HEK293 (cell line): ENCODE measurements around the gene CA5A.

Source experiments
- CTCF ChIP-seq: fragments of 450-650 bp; formaldehyde crosslinking; IDR thresholded peaks from 2 replicates; pipeline ENCODE4 v1.5.1; 2016; ENCODE audit warnings: missing biosample characterization, missing genetic modification characterization
- KLF10 ChIP-seq: fragments of 450-650 bp; IDR thresholded peaks from 2 replicates; pipeline ENCODE4 v1.5.1; 2018; ENCODE audit warnings: missing biosample characterization, mild to moderate bottlenecking, missing genetic modification characterization
- KLF9 ChIP-seq: fragments of 450-650 bp; formaldehyde crosslinking; IDR thresholded peaks from 2 replicates; pipeline ENCODE4 v1.5.1; 2016; ENCODE audit warnings: missing biosample characterization, missing genetic modification characterization, low read depth
- MYNN ChIP-seq: fragments of 450-650 bp; formaldehyde crosslinking; IDR thresholded peaks from 2 replicates; pipeline ENCODE4 v1.5.1; 2016; ENCODE audit warnings: missing biosample characterization, missing genetic modification characterization, borderline replicate concordance
- PRDM2 ChIP-seq: fragments of 450-650 bp; formaldehyde crosslinking; IDR thresholded peaks from 2 replicates; pipeline ENCODE4 v1.5.1; 2016; ENCODE audit warnings: missing biosample characterization, missing genetic modification characterization, borderline replicate concordance
- ZNF10 ChIP-seq: fragments of 450-650 bp; formaldehyde crosslinking; IDR thresholded peaks from 2 replicates; pipeline ENCODE4 v1.5.1; 2017; ENCODE audit warnings: missing biosample characterization, missing genetic modification characterization
- ZNF175 ChIP-seq: fragments of 450-650 bp; formaldehyde crosslinking; IDR thresholded peaks from 2 replicates; pipeline ENCODE4 v1.5.1; 2016; ENCODE audit warnings: missing biosample characterization, missing genetic modification characterization
- ZNF488 ChIP-seq: fragments of 450-650 bp; formaldehyde crosslinking; IDR thresholded peaks from 2 replicates; pipeline ENCODE4 v1.5.1; 2016; ENCODE audit warnings: missing biosample characterization, missing genetic modification characterization
- ZNF521 ChIP-seq: fragments of 450-650 bp; formaldehyde crosslinking; IDR thresholded peaks from 2 replicates; pipeline ENCODE4 v1.5.1; 2017; ENCODE audit warnings: missing biosample characterization, mild to moderate bottlenecking, missing genetic modification characterization
- ZNF549 ChIP-seq: fragments of 450-650 bp; IDR thresholded peaks from 2 replicates; pipeline ENCODE4 v1.5.1; 2018; ENCODE audit warnings: missing biosample characterization, missing genetic modification characterization, mild to moderate bottlenecking, inconsistent platforms, moderate library complexity
- ZNF707 ChIP-seq: fragments of 450-650 bp; formaldehyde crosslinking; IDR thresholded peaks from 2 replicates; pipeline ENCODE4 v1.5.1; 2016; ENCODE audit warnings: missing biosample characterization, missing genetic modification characterization
- TF ChIP-seq, protein P1 (sequence below): fragments of 450-650 bp; formaldehyde crosslinking; IDR thresholded peaks from 2 replicates; pipeline ENCODE4 v1.5.1; 2016; ENCODE audit warnings: missing biosample characterization, missing genetic modification characterization
- TF ChIP-seq, protein P2 (sequence below): fragments of 450-650 bp; formaldehyde crosslinking; IDR thresholded peaks from 2 replicates; pipeline ENCODE4 v1.5.1; 2016; ENCODE audit warnings: missing biosample characterization, missing genetic modification characterization
- TF ChIP-seq, protein P3 (sequence below): fragments of 450-650 bp; formaldehyde crosslinking; IDR thresholded peaks from 2 replicates; pipeline ENCODE4 v1.5.1; 2016; ENCODE audit warnings: missing biosample characterization, missing genetic modification characterization

DNA sequence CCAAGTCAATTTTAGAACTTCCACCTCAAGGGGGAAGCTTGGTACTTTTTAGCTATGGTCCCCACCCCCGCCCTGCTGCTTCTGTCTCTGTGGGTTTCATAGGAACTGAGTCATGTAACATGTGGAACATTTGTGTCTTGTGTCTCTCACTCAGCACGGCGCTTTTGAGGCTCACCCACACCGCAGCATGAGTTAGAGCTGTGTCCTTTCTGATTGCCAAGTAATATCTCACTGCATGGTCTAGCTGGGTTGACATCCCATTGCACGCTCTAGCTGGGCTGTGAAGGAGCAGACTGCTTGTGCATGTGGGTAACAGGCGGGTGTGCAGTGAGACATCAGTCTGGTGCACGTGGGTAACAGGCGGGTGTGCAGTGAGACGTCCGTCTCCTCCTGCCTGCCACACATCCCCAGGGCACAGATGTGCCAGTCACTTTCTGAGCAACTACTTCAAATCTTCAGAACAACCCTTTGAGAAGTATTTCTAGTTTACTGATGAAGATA, 40.6 kb downstream of the CA5A start:
- TF ChIP-seq, protein P1, sequence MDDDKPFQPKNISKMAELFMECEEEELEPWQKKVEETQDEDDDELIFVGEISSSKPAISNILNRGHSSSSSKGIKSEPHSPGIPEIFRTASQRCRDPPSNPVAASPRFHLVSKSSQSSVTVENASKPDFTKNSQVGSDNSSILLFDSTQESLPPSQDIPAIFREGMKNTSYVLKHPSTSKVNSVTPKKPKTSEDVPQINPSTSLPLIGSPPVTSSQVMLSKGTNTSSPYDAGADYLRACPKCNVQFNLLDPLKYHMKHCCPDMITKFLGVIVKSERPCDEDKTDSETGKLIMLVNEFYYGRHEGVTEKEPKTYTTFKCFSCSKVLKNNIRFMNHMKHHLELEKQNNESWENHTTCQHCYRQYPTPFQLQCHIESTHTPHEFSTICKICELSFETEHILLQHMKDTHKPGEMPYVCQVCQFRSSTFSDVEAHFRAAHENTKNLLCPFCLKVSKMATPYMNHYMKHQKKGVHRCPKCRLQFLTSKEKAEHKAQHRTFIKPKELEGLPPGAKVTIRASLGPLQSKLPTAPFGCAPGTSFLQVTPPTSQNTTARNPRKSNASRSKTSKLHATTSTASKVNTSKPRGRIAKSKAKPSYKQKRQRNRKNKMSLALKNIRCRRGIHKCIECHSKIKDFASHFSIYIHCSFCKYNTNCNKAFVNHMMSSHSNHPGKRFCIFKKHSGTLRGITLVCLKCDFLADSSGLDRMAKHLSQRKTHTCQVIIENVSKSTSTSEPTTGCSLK (tag by site-specific recombination) = no peak
- TF ChIP-seq CTCF (tag by site-specific recombination) (no peak), ZNF10 (tag by site-specific recombination) (no peak), MYNN (no peak), ZNF488 (tag by site-specific recombination) (no peak), ZNF549 (no peak), KLF10 (tag by site-specific recombination) (no peak), ZNF175 (tag by site-specific recombination) (no peak), ZNF707 (tag by site-specific recombination) (no peak), ZNF521 (no peak), KLF9 (no peak), PRDM2 (tag by site-specific recombination) (no peak)
- TF ChIP-seq, protein P2, sequence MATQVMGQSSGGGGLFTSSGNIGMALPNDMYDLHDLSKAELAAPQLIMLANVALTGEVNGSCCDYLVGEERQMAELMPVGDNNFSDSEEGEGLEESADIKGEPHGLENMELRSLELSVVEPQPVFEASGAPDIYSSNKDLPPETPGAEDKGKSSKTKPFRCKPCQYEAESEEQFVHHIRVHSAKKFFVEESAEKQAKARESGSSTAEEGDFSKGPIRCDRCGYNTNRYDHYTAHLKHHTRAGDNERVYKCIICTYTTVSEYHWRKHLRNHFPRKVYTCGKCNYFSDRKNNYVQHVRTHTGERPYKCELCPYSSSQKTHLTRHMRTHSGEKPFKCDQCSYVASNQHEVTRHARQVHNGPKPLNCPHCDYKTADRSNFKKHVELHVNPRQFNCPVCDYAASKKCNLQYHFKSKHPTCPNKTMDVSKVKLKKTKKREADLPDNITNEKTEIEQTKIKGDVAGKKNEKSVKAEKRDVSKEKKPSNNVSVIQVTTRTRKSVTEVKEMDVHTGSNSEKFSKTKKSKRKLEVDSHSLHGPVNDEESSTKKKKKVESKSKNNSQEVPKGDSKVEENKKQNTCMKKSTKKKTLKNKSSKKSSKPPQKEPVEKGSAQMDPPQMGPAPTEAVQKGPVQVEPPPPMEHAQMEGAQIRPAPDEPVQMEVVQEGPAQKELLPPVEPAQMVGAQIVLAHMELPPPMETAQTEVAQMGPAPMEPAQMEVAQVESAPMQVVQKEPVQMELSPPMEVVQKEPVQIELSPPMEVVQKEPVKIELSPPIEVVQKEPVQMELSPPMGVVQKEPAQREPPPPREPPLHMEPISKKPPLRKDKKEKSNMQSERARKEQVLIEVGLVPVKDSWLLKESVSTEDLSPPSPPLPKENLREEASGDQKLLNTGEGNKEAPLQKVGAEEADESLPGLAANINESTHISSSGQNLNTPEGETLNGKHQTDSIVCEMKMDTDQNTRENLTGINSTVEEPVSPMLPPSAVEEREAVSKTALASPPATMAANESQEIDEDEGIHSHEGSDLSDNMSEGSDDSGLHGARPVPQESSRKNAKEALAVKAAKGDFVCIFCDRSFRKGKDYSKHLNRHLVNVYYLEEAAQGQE (tag by site-specific recombination) = no peak
- TF ChIP-seq, protein P3, sequence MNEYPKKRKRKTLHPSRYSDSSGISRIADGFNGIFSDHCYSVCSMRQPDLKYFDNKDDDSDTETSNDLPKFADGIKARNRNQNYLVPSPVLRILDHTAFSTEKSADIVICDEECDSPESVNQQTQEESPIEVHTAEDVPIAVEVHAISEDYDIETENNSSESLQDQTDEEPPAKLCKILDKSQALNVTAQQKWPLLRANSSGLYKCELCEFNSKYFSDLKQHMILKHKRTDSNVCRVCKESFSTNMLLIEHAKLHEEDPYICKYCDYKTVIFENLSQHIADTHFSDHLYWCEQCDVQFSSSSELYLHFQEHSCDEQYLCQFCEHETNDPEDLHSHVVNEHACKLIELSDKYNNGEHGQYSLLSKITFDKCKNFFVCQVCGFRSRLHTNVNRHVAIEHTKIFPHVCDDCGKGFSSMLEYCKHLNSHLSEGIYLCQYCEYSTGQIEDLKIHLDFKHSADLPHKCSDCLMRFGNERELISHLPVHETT (tag by site-specific recombination) = no peak
